Ovary (tissue), 9 donors: Measurements from ENCODE around the gene NPM1. TPM values are rescaled to one million over a fixed set of nuclear protein-coding genes. Genes with fewer than 3 reads are reported as not detected.
"Not testable (repeated sequence)": the region's sequence is repeated elsewhere in the genome, so short reads cannot be mapped to it uniquely, and the experiment has no call there.

Source experiments
- DNase-seq, 5 donors: peaks; one replicate each; pipeline ENCODE4 v3.0.0-alpha.2; 2019 to 2020
- H3K27ac ChIP-seq, 2 donors: fragments of 200-600 bp; one replicate each; pipeline versions ENCODE4 v1.5.1 to v1.8.0; 2019 to 2022
- H3K27me3 ChIP-seq: fragments of 200-600 bp; one replicate; pipeline ENCODE4 v1.8.0; 2022
- H3K36me3 ChIP-seq: fragments of 200-600 bp; sonication (generic); one replicate; pipeline ENCODE4 v1.5.1; 2019
- H3K4me1 ChIP-seq: one replicate; pipeline ENCODE4 v1.8.1; 2013; ENCODE audit warnings: mild to moderate bottlenecking, moderate library complexity; ENCODE audit not compliant: insufficient read depth
- H3K4me3 ChIP-seq: fragments of 200-600 bp; sonication (generic); one replicate; pipeline ENCODE4 v1.5.1; 2017
- H3K9me3 ChIP-seq, 2 donors: fragments of 200-600 bp in 1 of 2; sonication (generic) in 1 of 2; one replicate each; pipeline versions ENCODE4 v1.5.1 to v1.8.1; 2013 to 2019; ENCODE audit warnings: mild to moderate bottlenecking in 1 of 2, moderate library complexity in 1 of 2
- CTCF ChIP-seq, 3 donors: fragments of 450-650 bp in 2 of 3; fragments of 200-600 bp in 1 of 3; IDR thresholded peaks; one replicate each; pipeline versions ENCODE4 v1.5.1 to v1.8.0; 2016 to 2022; ENCODE audit warnings: antibody characterized with exemption in 3 of 3, mild to moderate bottlenecking in 1 of 3
- EP300 ChIP-seq: sonication (generic); formaldehyde crosslinking; IDR thresholded peaks from one replicate; pipeline ENCODE4 v1.6.1; 2017; ENCODE audit warnings: antibody characterized with exemption
- POLR2A ChIP-seq: fragments of 450-650 bp; IDR thresholded peaks from one replicate; pipeline ENCODE4 v1.6.1; 2017; ENCODE audit warnings: antibody characterized with exemption, mild to moderate bottlenecking, moderate library complexity
- WGBS, 3 donors: extraction: QIAGEN DNeasy Blood & Tissue Kit in 1 of 3; methylation state at CpG; one replicate each; pipeline versions ENCODE4 v1.1.5 to v1.1.7; 2013 to 2017; 5-methylcytosine and 5-hydroxymethylcytosine counted together
- intact Hi-C, 4 donors: fragments of 100-400 bp; cut with DNase I; formaldehyde crosslinking; loops; one replicate each; pipeline versions ENCODE4 v1.11.0 to v1.15.1; 2022 to 2023
- polyA plus RNA-seq, 2 donors: library from polyadenylated mRNA; stranded (reverse); fragments of 200-250 nt in 1 of 2; fragments of 350-450 nt in 1 of 2; fragmentation: Illumina TruSeq in 1 of 2; extraction: RNeasy Lipid Tissue Mini Kit (QIAGEN cat#74804) in 1 of 2; gene quantifications; one replicate each; pipeline ENCODE4 v1.2.3, GENCODE V29; 2013 to 2014
- total RNA-seq, 7 donors: library from RNA; depleted of rRNA in 2 of 7; stranded (reverse); fragments of >200 nt in 2 of 7; fragmentation: NEBNext Ultra II Directional in 3 of 7; extraction: Animal tissue kit (Norgen Biotek cat#: 25700) in 3 of 7; gene quantifications; one replicate each; pipeline versions ENCODE4 v1.1.0 to v1.2.4, GENCODE V29; 2016 to 2023
- donor health status: DM: no; HTN: no; CAD: no; lungs with moderate emphysema.
- donor health status: DM: no; HTN: no; CAD: no.
- donor health status: Bipolar disorder and iron deficiency.
- donor health status: DM: yes; HTN: yes; CAD: no.
- donor health status: DM: no; HTN: no; CAD: no.
- donor health status: DM: yes; HTN: yes; CAD: no.

NPM1 gene
- total and polyA plus RNA-seq, 9 donors: 1,123 to 3,932 (median 1,741) TPM

- no peak overlapping the region for H3K4me3 ChIP-seq
- no peaks in the 10 kb centered on the region for H3K36me3 ChIP-seq
- intact Hi-C loops: no loop called here
- no peaks in the 10 kb centered on the region for H3K9me3 ChIP-seq
- no peak for DNase-seq
- H3K27me3 ChIP-seq: no peaks in the 10 kb centered on the region
- no peak overlapping the region for H3K27ac ChIP-seq
- H3K4me1 ChIP-seq: peaks cover 1% of the 10 kb centered on the region
- no peak for TF ChIP-seq CTCF (IDR thresholded peaks at IDR 0.05)
- no peak for TF ChIP-seq EP300
- no peak for TF ChIP-seq POLR2A
- 82 to 89% (median 87%) methylated on average over 2 of the region's 2 CpGs for WGBS, 3 donors
Observed at GRCh38 chr5:171397190-171397589, 9.5 kb downstream of the NPM1 start.

DNA sequence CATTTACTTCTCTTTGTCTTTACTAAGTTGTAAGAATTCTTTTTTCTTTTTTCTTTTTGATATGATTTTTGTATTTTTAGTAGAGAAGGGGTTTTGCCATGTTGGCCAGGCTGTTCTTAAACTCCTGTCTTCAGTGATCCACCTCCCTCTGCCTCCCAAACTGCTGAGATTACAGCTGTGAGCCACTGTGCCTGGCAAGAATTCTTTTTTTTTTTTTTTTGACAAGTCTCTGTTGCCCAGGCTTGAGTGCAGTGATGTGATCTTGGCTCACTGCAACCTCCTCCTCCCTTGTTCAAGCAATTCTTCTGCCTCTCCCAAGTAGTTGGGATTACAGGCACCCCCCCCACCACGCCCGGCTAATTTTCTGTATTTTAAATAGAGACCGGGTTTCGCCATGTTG lies 9.9 kb downstream of the NPM1 start:
- Histone ChIP-seq H3K27ac (no peak overlapping the region), H3K36me3 (no peaks in the 10 kb centered on the region), H3K9me3 (no peaks in the 10 kb centered on the region), H3K4me3 (no peak overlapping the region), H3K4me1 (no peaks in the 10 kb centered on the region), H3K27me3 (no peaks in the 10 kb centered on the region)
- WGBS, 3 donors: 85 to 95% (median 87%) methylated on average over 4 of the region's 4 CpGs
- TF ChIP-seq CTCF (IDR thresholded peaks at IDR 0.05) (no peak), EP300 (no peak), POLR2A (no peak)
- intact Hi-C loops: no loop called here
- DNase-seq: no peak

DNA sequence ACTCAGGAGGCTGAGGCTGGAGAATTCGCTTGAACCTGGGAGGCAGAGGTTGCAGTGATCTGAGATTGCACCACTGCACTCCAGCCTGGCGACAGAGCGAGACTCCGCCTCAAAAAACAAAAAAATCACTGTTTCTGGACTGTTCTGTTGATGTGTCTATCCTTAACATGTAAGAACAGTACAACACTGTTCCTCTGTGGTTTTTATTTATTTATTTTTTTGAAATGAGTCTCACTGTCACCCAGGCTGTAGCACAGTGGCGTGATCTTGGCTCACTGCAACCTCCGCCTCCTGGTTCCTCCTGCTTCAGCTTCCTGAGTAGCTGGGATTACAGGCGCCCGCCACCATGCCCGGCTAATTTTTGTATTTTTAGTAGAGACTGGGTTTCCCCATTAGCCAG lies 11.0 kb downstream of the NPM1 start:
- H3K27ac ChIP-seq, H3K27me3 ChIP-seq, H3K36me3 ChIP-seq, intact Hi-C loops, H3K4me1 ChIP-seq, H3K4me3 ChIP-seq, H3K9me3 ChIP-seq, DNase-seq: not testable (repeated sequence)
- 94 to 98% (median 95%) methylated on average over 9 of the region's 9 CpGs for WGBS, 3 donors

DNA sequence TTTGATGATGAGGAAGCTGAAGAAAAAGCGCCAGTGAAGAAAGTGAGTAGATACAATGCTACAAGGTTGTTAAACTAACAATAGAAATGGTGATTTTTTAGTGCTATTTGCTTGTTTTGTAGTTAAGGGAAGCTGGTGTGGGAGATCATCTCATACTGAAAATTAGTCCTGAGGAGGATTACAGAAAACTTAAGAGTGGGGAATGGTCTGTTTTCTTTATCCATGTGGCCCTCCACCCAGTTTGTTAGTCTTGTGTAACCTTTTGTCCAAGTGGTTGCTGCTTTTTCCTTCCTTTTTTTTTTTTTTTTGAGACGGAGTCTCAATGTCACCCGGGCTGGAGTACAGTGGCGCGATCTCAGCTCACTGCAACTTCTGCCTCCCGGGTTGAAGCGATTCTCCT lies 12.5 kb downstream of the NPM1 start:
- no peaks in the 10 kb centered on the region for H3K27me3 ChIP-seq
- H3K4me3 ChIP-seq: no peak overlapping the region
- no peaks in the 10 kb centered on the region for H3K36me3 ChIP-seq
- H3K4me1 ChIP-seq: no peaks in the 10 kb centered on the region
- no peak overlapping the region for H3K27ac ChIP-seq
- intact Hi-C loops: no loop called here
- no peak for DNase-seq
- 92 to 94% (median 92%) methylated on average over 7 of the region's 7 CpGs for WGBS, 3 donors
- no peaks in the 10 kb centered on the region for H3K9me3 ChIP-seq
- TF ChIP-seq EP300: no peak
- no peak for TF ChIP-seq CTCF (IDR thresholded peaks at IDR 0.05)
- no peak for TF ChIP-seq POLR2A

- no peak overlapping the region for H3K4me3 ChIP-seq
- H3K27ac ChIP-seq: no peak overlapping the region
- no peaks in the 10 kb centered on the region for H3K36me3 ChIP-seq
- no peaks in the 10 kb centered on the region for H3K4me1 ChIP-seq
- H3K27me3 ChIP-seq: no peaks in the 10 kb centered on the region
- DNase-seq: no peak
- 96 to 99% (median 97%) methylated on average over 13 of the region's 13 CpGs for WGBS, 3 donors
- intact Hi-C loops: no loop called here
- TF ChIP-seq CTCF (IDR thresholded peaks at IDR 0.05) (no peak), POLR2A (no peak), EP300 (no peak)
- H3K9me3 ChIP-seq: no peaks in the 10 kb centered on the region
Observed at GRCh38 chr5:171401167-171401947, 13.7 kb downstream of the NPM1 start.

DNA sequence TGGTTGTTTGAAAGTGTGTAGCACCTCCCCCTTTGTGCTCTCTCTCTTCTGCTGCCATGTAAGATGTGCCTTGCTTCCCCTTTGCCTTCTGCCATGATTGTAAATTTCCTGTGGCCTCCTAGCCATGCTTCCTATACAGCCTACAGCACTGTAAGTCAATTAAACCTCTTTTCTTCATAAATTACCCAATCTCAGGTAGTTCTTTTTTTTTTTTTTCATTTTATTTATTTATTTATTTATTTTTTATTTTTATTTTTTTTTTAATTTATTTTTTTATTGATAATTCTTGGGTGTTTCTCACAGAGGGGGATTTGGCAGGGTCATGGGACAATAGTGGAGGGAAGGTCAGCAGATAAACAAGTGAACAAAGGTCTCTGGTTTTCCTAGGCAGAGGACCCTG lies 15.1 kb downstream of the NPM1 start:
- H3K4me1 ChIP-seq, H3K4me3 ChIP-seq, intact Hi-C loops, H3K9me3 ChIP-seq, H3K36me3 ChIP-seq, DNase-seq, H3K27me3 ChIP-seq, H3K27ac ChIP-seq: not testable (repeated sequence)
